Measurements from ENCODE around the gene ARCN1. TPM values are rescaled to one million over a fixed set of nuclear protein-coding genes. Genes with fewer than 3 reads are reported as not detected.

ARCN1 gene
- total and polyA plus RNA-seq, 9 of the 15 experiments (the other 6 are each of a cell fraction or from before 2014, with no cell fraction given) = 30.0 to 224 (median 76.4) TPM

DNA sequence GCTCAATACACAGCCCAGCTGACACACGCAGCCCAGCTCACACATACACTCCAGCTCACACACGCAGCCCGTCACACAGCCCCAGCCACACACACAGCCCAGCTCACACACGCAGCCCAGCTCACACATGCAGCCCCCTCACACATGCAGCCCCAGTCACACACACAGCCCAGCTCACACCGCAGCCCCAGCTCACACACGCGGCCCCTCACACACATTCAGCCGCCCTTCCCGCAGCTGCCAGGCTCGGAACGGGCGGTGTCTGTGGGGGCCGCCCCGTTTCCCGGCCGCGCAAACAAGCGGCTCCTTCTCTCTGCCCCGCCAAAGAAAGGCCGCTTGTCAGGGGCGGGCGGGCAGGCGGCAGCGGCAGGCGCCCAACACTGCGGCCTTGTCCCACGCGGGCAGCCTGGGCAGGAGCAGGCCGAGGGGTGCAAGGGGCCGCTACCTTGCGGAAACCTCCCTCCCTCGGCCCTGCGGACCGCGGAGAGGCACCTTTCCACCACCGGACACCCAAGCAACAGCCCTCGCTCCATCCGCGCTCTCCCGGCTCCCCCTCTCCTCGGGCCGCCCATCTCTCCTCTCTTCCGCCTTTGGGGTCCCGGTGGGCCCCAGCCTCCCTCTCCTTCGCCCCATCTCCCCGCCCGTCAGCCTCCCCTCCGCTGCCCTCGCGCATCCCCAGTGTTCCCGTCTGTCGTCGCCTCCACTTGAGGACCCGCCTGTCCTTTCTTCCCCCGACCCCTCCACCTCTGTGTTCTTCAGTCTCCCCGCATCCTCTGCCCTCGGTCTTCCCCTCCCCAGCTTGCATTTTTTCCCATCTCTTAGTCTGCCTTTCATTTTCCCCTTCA lies 37.4 kb downstream of the ARCN1 start:
- H4K20me1 ChIP-seq (replicated peaks; ENCODE audit: control insufficient read depth, insufficient read depth, low read length) = no peaks in the 10 kb centered on the region
- 95% methylated on average over 21 of the region's 57 CpGs for WGBS (ENCODE audit: insufficient coverage, low coverage, missing lambda C conversion rate)
- TF ChIP-seq ZNF830 (CRISPR knock-in tag; IDR thresholded peaks at IDR 0.05) (no peak), PCBP1 (IDR thresholded peaks at IDR 0.05; ENCODE audit: low read depth, low read length, poor library complexity, severe bottlenecking) (peak; percentile 42), HNRNPL (IDR thresholded peaks at IDR 0.05; ENCODE audit: low read depth, low read length) (peak; percentile 75; the same call in 1 of the 2 replicates), ZBTB33 (CRISPR knock-in tag; IDR thresholded peaks at IDR 0.05) (peak; percentile 99)
- TF ChIP-seq, protein P1, sequence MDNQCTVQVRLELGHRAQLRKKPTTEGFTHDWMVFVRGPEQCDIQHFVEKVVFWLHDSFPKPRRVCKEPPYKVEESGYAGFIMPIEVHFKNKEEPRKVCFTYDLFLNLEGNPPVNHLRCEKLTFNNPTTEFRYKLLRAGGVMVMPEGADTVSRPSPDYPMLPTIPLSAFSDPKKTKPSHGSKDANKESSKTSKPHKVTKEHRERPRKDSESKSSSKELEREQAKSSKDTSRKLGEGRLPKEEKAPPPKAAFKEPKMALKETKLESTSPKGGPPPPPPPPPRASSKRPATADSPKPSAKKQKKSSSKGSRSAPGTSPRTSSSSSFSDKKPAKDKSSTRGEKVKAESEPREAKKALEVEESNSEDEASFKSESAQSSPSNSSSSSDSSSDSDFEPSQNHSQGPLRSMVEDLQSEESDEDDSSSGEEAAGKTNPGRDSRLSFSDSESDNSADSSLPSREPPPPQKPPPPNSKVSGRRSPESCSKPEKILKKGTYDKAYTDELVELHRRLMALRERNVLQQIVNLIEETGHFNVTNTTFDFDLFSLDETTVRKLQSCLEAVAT (IDR thresholded peaks at IDR 0.05) = 0 out of 4 replicates have a peak, but pooled peaks of 1 of the 2 experiments have one; percentile 19
- peaks cover 9% of the 10 kb centered on the region; the same call in 2 of the 3 replicates for H3K36me3 ChIP-seq (ENCODE audit: control insufficient read depth, insufficient read depth, low read length)
- peak in 1 of 4 experiments; percentile 12 for DNase-seq (ENCODE audit: extremely low read depth in 1 of 4, low spot score in 3 of 4)
- no peaks in the 10 kb centered on the region for H3K9me3 ChIP-seq (replicated peaks; ENCODE audit: control insufficient read depth, insufficient read depth, low read depth, low read length)
- no peaks in the 10 kb centered on the region for H3K27me3 ChIP-seq (ENCODE audit: control insufficient read depth in 2 of 2, insufficient read depth in 2 of 2, low read length in 2 of 2)
- peaks cover 3% of the 10 kb centered on the region for H3K9me1 ChIP-seq (ENCODE audit: control insufficient read depth, insufficient read depth, low read length)
- H3K9ac ChIP-seq (ENCODE audit: insufficient read depth in 1 of 2, low read depth in 2 of 2, low read length in 2 of 2) = peak overlapping the region; percentile 85 to 95
- no peak for FAIRE-seq
- in situ Hi-C loops (cut with MboI) (no loop called here), intact Hi-C loops (cut with micrococcal nuclease) (loop anchor here (2.0 kb wide), 1 partner anchor 49 kb away; no protein-coding TSS in a partner anchor)
- peaks cover 36 to 60% of the 10 kb centered on the region in 2 experiments for H3K4me1 ChIP-seq (replicated peaks in 1 of 2; ENCODE audit: control insufficient read depth in 2 of 2, insufficient read depth in 2 of 2, low read length in 2 of 2)
- H3K79me2 ChIP-seq (ENCODE audit: control insufficient read depth, insufficient read depth, low read length) = peaks cover 10% of the 10 kb centered on the region; the same call in 2 of the 3 replicates
- POLR2A ChIA-PET = interaction anchor here (0.6 to 2.4 kb wide), 6 partner anchors 10 to 755 kb away, joined by 3 to 21 read pairs (median 4); no protein-coding TSS in a partner anchor
- CTCF ChIA-PET (ENCODE audit: low intra/inter-chr PET ratio) = no interaction called here
- no peak for ATAC-seq
- peak overlapping the region; percentile 87; the same call in 1 of the 2 replicates for H3K4me2 ChIP-seq (ENCODE audit: insufficient read depth, low read length)
- no peak overlapping the region for H3K4me3 ChIP-seq
- peak overlapping the region; percentile 94; the same call in 1 of the 2 replicates for H2AFZ ChIP-seq (ENCODE audit: low read depth, low read length)
- BruUV-seq (replicated peaks) = no TSS peak
- H3K27ac ChIP-seq (ENCODE audit: extremely low read depth, low read depth, low read length) = peak overlapping the region; percentile 89; the same call in 1 of the 3 replicates

Measured in K562 (cell line).